Adrenal gland (tissue), 5 donors: ENCODE measurements around the gene CSNK2A2.

ENCODE experiments used
- CTCF ChIP-seq, 6 experiments: fragments of 450-650 bp in 4 of 6; fragments of 200-600 bp in 2 of 6; sonication (generic) in 1 of 6; IDR thresholded peaks; 1 replicate in 5 of 6; 2 replicates in 1 of 6; pipeline versions ENCODE4 v1.5.1 to v1.8.0; 2016 to 2021; ENCODE audit warnings: antibody characterized with exemption in 6 of 6, mild to moderate bottlenecking in 2 of 6, moderate library complexity in 1 of 6
- POLR2A ChIP-seq, 2 donors: fragments of 450-650 bp; IDR thresholded peaks; one replicate each; pipeline ENCODE4 v1.6.1; 2017; ENCODE audit warnings: antibody characterized with exemption in 2 of 2, mild to moderate bottlenecking in 2 of 2, moderate library complexity in 1 of 2
- donor health status: DM: no; HTN: no; CAD: no.

GRCh38 chr16:58114827-58115825 lies 82.8 kb downstream of the CSNK2A2 start:
- TF ChIP-seq POLR2A (IDR thresholded peaks at IDR 0.05), result no peak
- TF ChIP-seq CTCF (IDR thresholded peaks at IDR 0.05), result no peak
